Measurements from ENCODE around the gene GLB1L3. TPM values are rescaled to one million over a fixed set of nuclear protein-coding genes. Genes with fewer than 3 reads are reported as not detected.

Gene GLB1L3
- polyA plus RNA-seq, 1 donor (not counting 4 experiments of a cell fraction or from before 2014, with no cell fraction given) = 3.0 TPM

- Histone ChIP-seq H3K9ac (ENCODE audit: control insufficient read depth, extremely low read depth, insufficient read depth, low read length) (no peak overlapping the region), H3K9me3 (ENCODE audit: control insufficient read depth, low read depth, low read length) (no peaks in the 10 kb centered on the region), H3K9me1 (ENCODE audit: control insufficient read depth, extremely low read depth, insufficient read depth, low read length) (no peaks in the 10 kb centered on the region), H3K4me3 (ENCODE audit: control insufficient read depth in 2 of 3, extremely low read depth in 1 of 3, insufficient read depth in 2 of 3, low read depth in 1 of 3, low read length in 3 of 3) (no peak overlapping the region), H3K79me2 (ENCODE audit: control insufficient read depth, insufficient read depth, low read length) (no peaks in the 10 kb centered on the region), H4K20me1 (ENCODE audit: control insufficient read depth, extremely low read depth, insufficient read depth, low read length) (no peaks in the 10 kb centered on the region), H3K4me2 (ENCODE audit: control insufficient read depth, extremely low read depth, insufficient read depth, low read depth, low read length) (no peak overlapping the region), H3K27me3 (ENCODE audit: control insufficient read depth, extremely low read depth, insufficient read depth, low read length) (no peaks in the 10 kb centered on the region), H3K4me1 (ENCODE audit: control insufficient read depth, extremely low read depth, insufficient read depth, low read length) (no peaks in the 10 kb centered on the region), H3K36me3 (ENCODE audit: control insufficient read depth in 2 of 2, extremely low read depth in 1 of 2, insufficient read depth in 2 of 2, low read length in 2 of 2) (no peaks in the 10 kb centered on the region), H3K27ac (ENCODE audit: control insufficient read depth, insufficient read depth, low read length) (no peak overlapping the region), H2AFZ (ENCODE audit: control insufficient read depth, low read length) (no peak overlapping the region)
- dilution Hi-C loops (cut with MboI; ENCODE audit: extremely low pct_ligation_motif_present, low sequenced_read_pairs) = no loop called here
- no peak for DNase-seq (ENCODE audit: low read depth, low spot score)
- FAIRE-seq = no peak
- TF ChIP-seq CTCF (optimal IDR thresholded peaks at IDR 0.05 in 1 of 3, IDR thresholded peaks at IDR 0.05 in 1 of 3, conservative IDR thresholded peaks at IDR 0.05 in 1 of 3; ENCODE audit: extremely low read depth in 1 of 3, insufficient read depth in 2 of 3, low read length in 3 of 3) = no peak
- TF ChIP-seq EZH2 (IDR thresholded peaks at IDR 0.05; ENCODE audit: low read length) = no peak
Measured at GRCh38 chr11:134346101-134346975, 70.2 kb downstream of the GLB1L3 start.

GRCh38 chr11:134346976-134347350 lies 70.8 kb downstream of the GLB1L3 start:
- no peaks in the 10 kb centered on the region for H3K9me3 ChIP-seq (ENCODE audit: control insufficient read depth, low read depth, low read length)
- no peaks in the 10 kb centered on the region for H3K79me2 ChIP-seq (ENCODE audit: control insufficient read depth, insufficient read depth, low read length)
- no peaks in the 10 kb centered on the region for H3K9me1 ChIP-seq (ENCODE audit: control insufficient read depth, extremely low read depth, insufficient read depth, low read length)
- no peak overlapping the region for H3K4me2 ChIP-seq (ENCODE audit: control insufficient read depth, extremely low read depth, insufficient read depth, low read depth, low read length)
- dilution Hi-C loops (cut with MboI; ENCODE audit: extremely low pct_ligation_motif_present, low sequenced_read_pairs) = no loop called here
- H3K4me1 ChIP-seq (ENCODE audit: control insufficient read depth, extremely low read depth, insufficient read depth, low read length) = no peaks in the 10 kb centered on the region
- H3K36me3 ChIP-seq (ENCODE audit: control insufficient read depth in 2 of 2, extremely low read depth in 1 of 2, insufficient read depth in 2 of 2, low read length in 2 of 2) = no peaks in the 10 kb centered on the region
- no peak overlapping the region for H2AFZ ChIP-seq (ENCODE audit: control insufficient read depth, low read length)
- no peaks in the 10 kb centered on the region for H3K27me3 ChIP-seq (ENCODE audit: control insufficient read depth, extremely low read depth, insufficient read depth, low read length)
- H4K20me1 ChIP-seq (ENCODE audit: control insufficient read depth, extremely low read depth, insufficient read depth, low read length) = no peaks in the 10 kb centered on the region
- H3K9ac ChIP-seq (ENCODE audit: control insufficient read depth, extremely low read depth, insufficient read depth, low read length) = no peak overlapping the region
- H3K4me3 ChIP-seq (ENCODE audit: control insufficient read depth in 2 of 3, extremely low read depth in 1 of 3, insufficient read depth in 2 of 3, low read depth in 1 of 3, low read length in 3 of 3) = no peak overlapping the region
- H3K27ac ChIP-seq (ENCODE audit: control insufficient read depth, insufficient read depth, low read length) = no peak overlapping the region
- no peak for TF ChIP-seq CTCF (optimal IDR thresholded peaks at IDR 0.05 in 1 of 3, IDR thresholded peaks at IDR 0.05 in 1 of 3, conservative IDR thresholded peaks at IDR 0.05 in 1 of 3; ENCODE audit: extremely low read depth in 1 of 3, insufficient read depth in 2 of 3, low read length in 3 of 3)
- TF ChIP-seq EZH2 (IDR thresholded peaks at IDR 0.05; ENCODE audit: low read length) = no peak
- DNase-seq (ENCODE audit: low read depth, low spot score) = no peak
- no peak for FAIRE-seq

Measured in keratinocyte (primary cell).